Measurements from ENCODE around the gene TMEM175. TPM values are rescaled to one million over a fixed set of nuclear protein-coding genes. Genes with fewer than 3 reads are reported as not detected.
"Not testable (repeated sequence)": the region's sequence is repeated elsewhere in the genome, so short reads cannot be mapped to it uniquely, and the experiment has no call there.

Gene TMEM175
- total RNA-seq, 1 donor from 2014 or later: 42.4 TPM

DNA sequence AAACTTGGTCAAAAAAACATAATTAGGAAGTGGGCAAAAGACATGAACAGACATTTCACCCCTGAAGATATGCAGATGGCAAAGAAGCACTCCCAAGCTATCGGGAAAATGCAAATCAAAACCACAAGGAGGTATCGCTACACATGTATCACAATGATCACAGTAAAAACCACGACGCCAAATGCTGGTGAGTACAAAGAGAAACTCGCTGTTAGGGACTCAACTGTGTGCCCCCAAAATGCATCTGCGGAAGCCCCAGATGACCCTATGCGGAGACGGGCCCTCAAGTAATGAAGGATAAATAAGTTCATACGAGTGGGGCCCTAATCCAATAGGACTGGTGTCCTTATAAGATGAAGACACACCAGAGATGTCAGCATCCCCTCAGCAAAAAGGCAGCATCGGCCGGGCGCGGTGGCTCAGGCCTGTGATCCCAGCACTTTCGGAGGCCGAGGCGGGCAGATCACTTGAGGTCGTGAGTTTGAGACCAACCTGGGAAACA lies 10.4 kb upstream of the TMEM175 start:
- intact Hi-C loops (cut with DNase I): no loop called here
- TF ChIP-seq CTCF (IDR thresholded peaks at IDR 0.05): no peak
- Histone ChIP-seq H3K27me3 (no peaks in the 10 kb centered on the region), H3K4me3 (no peak overlapping the region), H3K4me1 (peaks cover 2% of the 10 kb centered on the region), H3K27ac (no peak overlapping the region), H3K36me3 (peaks cover 5% of the 10 kb centered on the region), H3K9me3 (no peaks in the 10 kb centered on the region)
- peak; percentile 37 for DNase-seq
- no peak for ATAC-seq

DNA sequence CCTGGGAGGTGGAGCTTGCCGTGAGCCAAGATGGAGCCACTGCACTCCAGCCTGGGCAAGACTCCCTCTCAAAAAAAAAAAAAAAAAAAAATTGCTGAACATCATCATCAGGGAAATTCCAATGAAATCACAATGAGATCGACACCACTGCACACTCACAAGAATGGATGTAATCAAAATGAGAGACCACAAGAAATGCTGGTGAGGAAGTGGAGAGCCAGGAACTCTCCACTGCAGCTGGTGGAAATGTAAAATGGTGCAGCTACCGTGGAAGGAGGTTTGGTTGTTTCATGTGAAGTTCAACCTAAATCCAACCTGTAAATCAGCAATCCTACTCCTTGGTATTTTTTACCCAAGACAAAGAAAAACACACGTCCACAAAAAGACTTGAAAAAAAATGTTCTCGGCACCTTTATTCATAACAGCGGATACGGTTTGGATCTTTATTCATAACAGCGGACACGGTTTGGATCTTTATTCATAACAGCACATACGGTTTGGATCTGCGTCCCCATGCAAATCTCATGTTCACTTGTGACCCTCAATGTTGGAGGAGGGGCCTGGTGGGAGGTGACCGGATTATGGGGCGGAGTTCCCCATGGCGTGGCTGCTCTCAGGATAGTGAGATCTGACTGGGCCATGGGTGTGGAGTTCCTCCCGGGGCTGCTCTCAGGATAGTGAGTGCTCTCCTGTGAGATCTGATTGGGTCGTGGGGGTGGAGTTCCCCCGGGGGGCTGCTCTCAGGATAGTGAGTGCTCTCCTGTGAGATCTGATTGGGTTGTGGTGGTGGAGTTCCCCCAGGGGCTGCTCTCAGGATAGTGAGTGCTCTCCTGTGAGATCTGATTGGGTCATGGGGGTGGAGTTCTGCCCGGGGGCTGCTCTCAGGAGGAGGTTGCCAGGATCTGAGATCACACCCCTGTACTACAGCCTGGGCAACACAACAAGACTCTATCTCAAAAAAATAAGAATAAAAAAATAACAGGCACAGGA lies 7.9 kb upstream of the TMEM175 start:
- no peak overlapping the region for H3K27ac ChIP-seq
- no peak overlapping the region for H3K4me3 ChIP-seq
- H3K9me3 ChIP-seq: no peaks in the 10 kb centered on the region
- no peaks in the 10 kb centered on the region for H3K27me3 ChIP-seq
- intact Hi-C loops (cut with DNase I): no loop called here
- no peak for TF ChIP-seq CTCF (IDR thresholded peaks at IDR 0.05)
- DNase-seq (peak; percentile 51), ATAC-seq (peak; percentile 46)
- H3K4me1 ChIP-seq: peaks cover 6% of the 10 kb centered on the region
- peaks cover 5% of the 10 kb centered on the region for H3K36me3 ChIP-seq

DNA sequence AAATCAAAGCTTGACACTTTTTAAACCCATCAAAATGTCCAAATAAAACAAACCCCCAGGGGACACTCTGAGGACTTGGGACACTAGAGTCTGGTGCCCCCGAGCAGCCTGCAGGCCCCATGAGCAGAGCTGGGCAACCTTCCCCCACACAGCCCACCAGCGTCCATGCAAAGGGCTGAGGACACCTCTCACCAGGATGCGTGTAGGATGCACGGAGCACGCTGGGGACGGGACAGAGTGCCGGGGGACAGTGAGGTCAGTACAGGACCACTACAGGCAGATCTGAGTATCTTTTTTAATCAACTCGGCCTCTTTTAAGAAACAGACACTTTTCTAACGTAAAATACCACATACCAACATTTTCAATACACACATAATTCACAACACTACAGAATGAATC lies 7.1 kb upstream of the TMEM175 start:
- ATAC-seq: no peak

GRCh38 chr4:925771-926500 lies 6.3 kb upstream of the TMEM175 start:
- no peaks in the 10 kb centered on the region for H3K9me3 ChIP-seq
- no peak overlapping the region for H3K27ac ChIP-seq
- TF ChIP-seq CTCF (IDR thresholded peaks at IDR 0.05): no peak
- H3K27me3 ChIP-seq: no peaks in the 10 kb centered on the region
- H3K36me3 ChIP-seq: peaks cover 5% of the 10 kb centered on the region
- ATAC-seq: no peak
- intact Hi-C loops (cut with DNase I): no loop called here
- H3K4me1 ChIP-seq: peaks cover 21% of the 10 kb centered on the region
- DNase-seq: peak; percentile 55
- no peak overlapping the region for H3K4me3 ChIP-seq

More for the DNA sequence above, 7.1 kb upstream of the TMEM175 start:
- Histone ChIP-seq H3K9me3 (no peaks in the 10 kb centered on the region), H3K36me3 (peaks cover 5% of the 10 kb centered on the region), H3K4me3 (no peak overlapping the region), H3K27ac (no peak overlapping the region), H3K4me1 (peaks cover 13% of the 10 kb centered on the region), H3K27me3 (no peaks in the 10 kb centered on the region)
- peak; percentile 23 for DNase-seq
- TF ChIP-seq CTCF (IDR thresholded peaks at IDR 0.05): no peak
- intact Hi-C loops (cut with DNase I): no loop called here

GRCh38 chr4:926538-926937 lies 5.7 kb upstream of the TMEM175 start:
- Histone ChIP-seq H3K27ac (no peak overlapping the region), H3K27me3 (no peaks in the 10 kb centered on the region), H3K36me3 (peaks cover 5% of the 10 kb centered on the region), H3K9me3 (no peaks in the 10 kb centered on the region), H3K4me1 (peaks cover 24% of the 10 kb centered on the region), H3K4me3 (no peak overlapping the region)
- intact Hi-C loops (cut with DNase I): no loop called here
- TF ChIP-seq CTCF (IDR thresholded peaks at IDR 0.05): peak; percentile 19
- DNase-seq: peak; percentile 53
- peak; percentile 17 for ATAC-seq

DNA sequence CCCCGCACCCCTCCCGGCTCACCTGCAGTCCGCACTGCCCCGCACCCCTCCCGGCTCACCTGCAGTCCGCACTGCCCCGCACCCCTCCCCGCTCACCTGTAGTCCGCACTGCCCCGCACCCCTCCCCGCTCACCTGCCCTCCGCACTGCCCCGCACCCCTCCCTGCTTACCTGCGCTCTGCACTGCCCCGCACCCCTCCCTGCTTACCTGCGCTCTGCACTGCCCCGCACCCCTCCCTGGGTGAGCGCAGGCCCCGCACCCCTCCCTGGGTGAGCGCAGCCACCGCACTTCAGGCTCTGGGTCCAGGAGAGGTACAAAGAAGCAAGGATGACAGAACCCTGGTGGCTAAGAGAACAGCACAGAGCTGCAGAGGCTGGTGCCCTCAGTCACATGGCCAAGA lies 4.7 kb upstream of the TMEM175 start:
- ATAC-seq; H3K9me3 ChIP-seq; intact Hi-C loops (cut with DNase I); H3K4me3 ChIP-seq; H3K27ac ChIP-seq; H3K36me3 ChIP-seq; H3K27me3 ChIP-seq: not testable (repeated sequence)
- H3K4me1 ChIP-seq: peaks cover 24% of the 10 kb centered on the region
- peak; percentile 49 for DNase-seq

Measured in upper lobe of right lung (tissue), 1 donor.